IPS-15b (cell line): Measurements from ENCODE around the gene PTPRM.

ENCODE experiments used
- H3K27me3 ChIP-seq: one replicate; pipeline ENCODE4 v1.6.1; 2013; ENCODE audit warnings: low read length; ENCODE audit not compliant: control insufficient read depth, insufficient read depth
- H3K36me3 ChIP-seq: one replicate; pipeline ENCODE4 v1.6.1; 2013; ENCODE audit warnings: low read length; ENCODE audit not compliant: control insufficient read depth, insufficient read depth
- H3K4me1 ChIP-seq: one replicate; pipeline ENCODE4 v1.6.1; 2013; ENCODE audit warnings: mild to moderate bottlenecking, low read length; ENCODE audit not compliant: control insufficient read depth, insufficient read depth
- H3K4me3 ChIP-seq: one replicate; pipeline ENCODE4 v1.5.1; 2013; ENCODE audit warnings: low read depth, low read length
- H3K9ac ChIP-seq: one replicate; pipeline ENCODE4 v1.6.1; 2013; ENCODE audit warnings: low read depth, mild to moderate bottlenecking, low read length
- H3K9me3 ChIP-seq: one replicate; pipeline ENCODE4 v1.6.1; 2013; ENCODE audit warnings: mild to moderate bottlenecking, low read length; ENCODE audit not compliant: control insufficient read depth, insufficient read depth

PTPRM gene

GRCh38 chr18:8019600-8019999 is 452.5 kb downstream of the PTPRM start:
- H3K36me3 ChIP-seq, result no peaks in the 10 kb centered on the region

DNA sequence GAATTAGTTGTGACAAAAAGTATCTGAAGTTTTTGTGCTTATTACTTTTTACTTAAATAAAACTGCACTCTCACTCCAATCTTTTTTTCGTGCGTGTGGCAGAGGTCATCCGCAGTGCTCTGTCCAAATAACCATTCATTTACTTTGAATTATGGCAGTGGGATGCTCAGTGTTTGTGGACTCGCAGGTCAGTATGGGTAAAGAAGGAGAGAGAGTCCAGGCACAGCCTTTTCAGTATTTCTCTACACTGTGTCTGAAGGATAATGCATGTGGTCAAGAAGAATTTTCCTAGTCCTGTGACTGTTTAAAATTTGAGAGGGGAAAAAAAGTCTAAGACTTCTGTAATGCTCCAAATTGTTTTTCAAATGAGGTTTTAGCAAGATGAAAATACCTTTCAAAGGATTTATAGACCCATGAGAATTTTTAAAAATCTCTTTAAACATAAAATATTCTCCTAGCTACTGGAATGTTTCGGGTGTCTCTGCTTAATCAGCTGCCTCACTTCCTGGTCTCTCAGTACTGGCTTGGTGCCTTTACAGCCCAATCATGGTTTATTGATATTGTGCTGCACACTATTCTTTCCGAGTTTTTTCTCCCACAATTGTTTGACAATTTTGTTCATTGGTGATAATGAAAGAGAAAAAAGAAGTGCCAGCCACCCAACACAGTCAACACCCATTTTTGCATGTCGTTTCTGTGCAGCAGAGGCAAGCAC is 453.2 kb downstream of the PTPRM start:
- H3K4me3 ChIP-seq, result no peak overlapping the region
- no peaks in the 10 kb centered on the region for H3K36me3 ChIP-seq
- no peaks in the 10 kb centered on the region for H3K27me3 ChIP-seq
- H3K4me1 ChIP-seq, result no peaks in the 10 kb centered on the region
- H3K9ac ChIP-seq, result no peak overlapping the region
- no peaks in the 10 kb centered on the region for H3K9me3 ChIP-seq

More at GRCh38 chr18:8019600-8019999, 452.5 kb downstream of the PTPRM start:
- no peaks in the 10 kb centered on the region for H3K9me3 ChIP-seq
- no peak overlapping the region for H3K9ac ChIP-seq
- no peaks in the 10 kb centered on the region for H3K4me1 ChIP-seq
- H3K27me3 ChIP-seq, result no peaks in the 10 kb centered on the region
- H3K4me3 ChIP-seq, result no peak overlapping the region

- peaks cover 9% of the 10 kb centered on the region for H3K4me1 ChIP-seq
Observed at GRCh38 chr18:8029061-8029460, 461.9 kb downstream of the PTPRM start.

DNA sequence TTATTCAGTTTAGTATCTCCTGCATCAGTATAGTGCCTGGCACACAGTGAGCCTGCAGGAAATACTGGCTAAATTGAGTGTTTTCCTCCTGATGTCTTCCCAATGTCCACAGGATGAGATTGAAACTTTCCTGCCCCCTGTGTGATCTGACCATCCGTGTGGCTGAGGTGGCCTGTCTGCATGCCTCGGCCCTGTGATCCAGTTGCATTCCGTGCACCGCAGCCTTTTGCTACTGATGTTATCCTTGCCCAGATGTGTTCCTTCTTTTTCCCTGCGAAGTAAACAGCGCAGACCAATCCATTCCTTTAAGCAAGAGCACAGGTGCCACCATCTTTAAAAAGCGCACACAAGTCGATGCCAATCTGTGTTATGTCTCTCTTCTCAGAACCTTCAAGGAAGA is 462.6 kb downstream of the PTPRM start:
- Histone ChIP-seq H3K9ac (no peak overlapping the region), H3K27me3 (no peaks in the 10 kb centered on the region), H3K4me3 (no peak overlapping the region), H3K4me1 (peaks cover 9% of the 10 kb centered on the region), H3K9me3 (no peaks in the 10 kb centered on the region), H3K36me3 (no peaks in the 10 kb centered on the region)

More at GRCh38 chr18:8029061-8029460, 461.9 kb downstream of the PTPRM start:
- no peaks in the 10 kb centered on the region for H3K9me3 ChIP-seq
- H3K27me3 ChIP-seq, result no peaks in the 10 kb centered on the region
- no peak overlapping the region for H3K4me3 ChIP-seq
- H3K36me3 ChIP-seq, result no peaks in the 10 kb centered on the region
- H3K9ac ChIP-seq, result no peak overlapping the region

DNA sequence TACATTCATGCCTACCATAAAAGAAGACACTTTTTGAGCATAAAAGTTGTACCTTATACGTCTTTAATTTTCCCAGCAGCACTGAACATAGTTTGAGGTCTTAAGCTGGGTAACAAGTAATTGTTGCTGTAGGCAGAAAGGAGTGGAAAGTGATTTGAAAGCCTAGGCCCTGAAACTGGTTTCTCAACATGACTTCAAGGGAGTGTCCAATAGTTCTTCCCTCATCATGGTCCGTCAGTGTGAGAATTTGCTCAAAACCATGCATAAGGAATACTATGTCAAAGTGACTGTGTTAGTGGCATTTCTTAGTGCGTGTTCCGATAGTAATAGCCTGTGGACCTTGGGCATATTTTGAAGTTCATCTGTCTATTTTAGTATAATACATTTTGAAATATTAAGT is 463.1 kb downstream of the PTPRM start:
- no peaks in the 10 kb centered on the region for H3K27me3 ChIP-seq
- no peaks in the 10 kb centered on the region for H3K36me3 ChIP-seq
- no peaks in the 10 kb centered on the region for H3K9me3 ChIP-seq
- no peak overlapping the region for H3K4me3 ChIP-seq
- H3K4me1 ChIP-seq, result peaks cover 9% of the 10 kb centered on the region
- H3K9ac ChIP-seq, result no peak overlapping the region

DNA sequence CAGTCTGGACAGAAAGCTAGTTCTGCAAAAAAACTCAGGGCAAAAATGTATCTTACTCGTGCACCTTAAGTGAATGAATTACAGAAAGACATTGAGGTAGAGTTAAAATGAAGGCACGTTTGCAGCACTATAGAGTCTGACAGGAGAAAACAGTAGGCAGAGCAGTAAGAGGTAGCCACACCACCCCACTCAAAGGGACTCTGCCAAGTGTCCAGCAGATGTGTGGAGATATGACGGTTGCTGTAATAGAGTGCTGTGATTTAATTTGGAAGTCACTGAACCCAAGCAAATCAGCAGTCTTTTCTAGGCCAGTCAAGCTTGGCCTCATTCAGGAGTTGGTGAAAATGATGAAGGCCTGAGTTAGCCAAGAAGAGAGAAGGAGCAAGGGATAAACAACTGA is 464.4 kb downstream of the PTPRM start:
- no peaks in the 10 kb centered on the region for H3K9me3 ChIP-seq
- H3K4me1 ChIP-seq, result peaks cover 9% of the 10 kb centered on the region
- no peaks in the 10 kb centered on the region for H3K36me3 ChIP-seq
- H3K9ac ChIP-seq, result no peak overlapping the region
- H3K27me3 ChIP-seq, result no peaks in the 10 kb centered on the region
- H3K4me3 ChIP-seq, result no peak overlapping the region

- Histone ChIP-seq H3K4me1 (no peaks in the 10 kb centered on the region), H3K36me3 (no peaks in the 10 kb centered on the region), H3K4me3 (no peak overlapping the region), H3K9me3 (no peaks in the 10 kb centered on the region), H3K9ac (no peak overlapping the region), H3K27me3 (no peaks in the 10 kb centered on the region)
Observed at GRCh38 chr18:8034674-8035073, 467.6 kb downstream of the PTPRM start.

GRCh38 chr18:8036551-8036950 is 469.4 kb downstream of the PTPRM start:
- H3K9ac ChIP-seq, result no peak overlapping the region
- no peaks in the 10 kb centered on the region for H3K4me1 ChIP-seq
- H3K27me3 ChIP-seq, result no peaks in the 10 kb centered on the region
- no peaks in the 10 kb centered on the region for H3K36me3 ChIP-seq
- no peak overlapping the region for H3K4me3 ChIP-seq
- H3K9me3 ChIP-seq, result no peaks in the 10 kb centered on the region

DNA sequence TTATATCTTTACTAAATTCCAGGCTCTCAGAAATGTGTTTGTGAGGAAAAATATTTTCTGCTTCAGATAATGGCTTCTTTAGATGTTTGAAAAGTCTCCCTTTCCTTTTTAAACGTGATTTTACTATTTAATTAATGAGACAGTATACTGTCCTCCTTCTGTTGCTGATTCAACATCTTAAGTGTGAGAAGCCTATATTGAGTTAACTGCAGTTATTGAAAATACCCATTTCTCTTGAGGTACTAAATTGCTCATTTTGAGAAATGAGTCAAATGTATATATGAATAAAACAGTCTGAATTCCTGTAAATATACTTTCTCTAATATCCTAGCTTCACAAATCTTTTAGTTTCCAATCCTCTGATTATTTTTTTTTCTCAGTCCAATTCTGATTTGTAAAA is 470.2 kb downstream of the PTPRM start:
- H3K4me3 ChIP-seq, result no peak overlapping the region
- H3K36me3 ChIP-seq, result no peaks in the 10 kb centered on the region
- no peaks in the 10 kb centered on the region for H3K4me1 ChIP-seq
- H3K27me3 ChIP-seq, result no peaks in the 10 kb centered on the region
- no peaks in the 10 kb centered on the region for H3K9me3 ChIP-seq
- H3K9ac ChIP-seq, result no peak overlapping the region

DNA sequence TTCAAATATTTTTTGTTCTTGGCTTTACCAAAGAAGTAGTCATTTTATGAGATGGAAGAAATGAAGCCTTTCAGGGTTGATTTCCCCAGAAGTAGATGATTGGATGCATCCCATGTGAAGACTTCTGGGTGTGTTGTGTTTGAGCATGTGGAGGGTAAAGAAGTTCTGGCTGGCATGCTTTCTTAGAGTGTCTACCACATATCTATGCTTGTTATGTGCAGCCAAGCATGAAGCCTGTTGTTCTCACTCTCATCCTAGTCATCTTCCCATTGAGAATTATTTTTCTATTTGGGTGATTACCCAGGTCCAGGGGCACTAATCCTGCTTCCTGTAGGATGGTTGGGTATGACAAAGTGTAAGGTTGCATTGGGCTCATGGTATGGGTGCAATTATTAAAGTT is 472.9 kb downstream of the PTPRM start:
- no peak overlapping the region for H3K4me3 ChIP-seq
- no peaks in the 10 kb centered on the region for H3K4me1 ChIP-seq
- no peaks in the 10 kb centered on the region for H3K27me3 ChIP-seq
- H3K9me3 ChIP-seq, result no peaks in the 10 kb centered on the region
- no peak overlapping the region for H3K9ac ChIP-seq
- no peaks in the 10 kb centered on the region for H3K36me3 ChIP-seq

DNA sequence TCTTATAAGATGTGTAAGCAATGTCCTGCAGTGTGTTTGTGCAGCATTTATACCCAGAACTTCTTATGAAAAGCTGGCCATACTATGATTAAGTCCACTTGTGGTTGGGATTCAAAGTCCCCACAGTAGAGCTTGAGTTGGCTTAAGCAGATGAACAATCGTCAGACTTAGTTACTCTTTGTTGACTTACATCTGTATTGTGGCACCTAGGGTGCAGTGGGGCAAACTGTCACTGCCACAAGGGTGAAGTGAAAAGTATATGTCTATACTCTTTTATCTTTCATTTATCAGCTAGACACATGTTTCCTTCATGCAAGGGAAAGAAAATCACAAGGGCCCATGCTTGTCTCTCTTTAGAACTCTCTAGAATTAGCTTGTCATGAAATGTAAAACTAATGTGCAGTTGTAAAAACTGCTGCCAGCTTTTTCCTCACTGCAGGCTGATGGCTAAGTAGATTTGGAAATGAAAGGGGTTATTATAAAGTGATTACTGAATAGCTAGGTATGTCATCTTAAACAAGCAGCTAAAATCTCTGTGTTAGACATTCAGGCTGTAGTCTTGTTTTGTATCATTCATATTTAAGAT is 474.5 kb downstream of the PTPRM start:
- Histone ChIP-seq H3K9ac (no peak overlapping the region), H3K4me1 (no peaks in the 10 kb centered on the region), H3K4me3 (no peak overlapping the region), H3K27me3 (no peaks in the 10 kb centered on the region), H3K9me3 (no peaks in the 10 kb centered on the region), H3K36me3 (no peaks in the 10 kb centered on the region)

GRCh38 chr18:8044004-8044403 is 476.9 kb downstream of the PTPRM start:
- H3K4me1 ChIP-seq, result peaks cover 4% of the 10 kb centered on the region
- H3K4me3 ChIP-seq, result no peak overlapping the region
- H3K9me3 ChIP-seq, result no peaks in the 10 kb centered on the region
- H3K9ac ChIP-seq, result no peak overlapping the region
- H3K36me3 ChIP-seq, result no peaks in the 10 kb centered on the region
- no peaks in the 10 kb centered on the region for H3K27me3 ChIP-seq
